ENCODE measurements around the gene NRP1.

NRP1 gene

DNA sequence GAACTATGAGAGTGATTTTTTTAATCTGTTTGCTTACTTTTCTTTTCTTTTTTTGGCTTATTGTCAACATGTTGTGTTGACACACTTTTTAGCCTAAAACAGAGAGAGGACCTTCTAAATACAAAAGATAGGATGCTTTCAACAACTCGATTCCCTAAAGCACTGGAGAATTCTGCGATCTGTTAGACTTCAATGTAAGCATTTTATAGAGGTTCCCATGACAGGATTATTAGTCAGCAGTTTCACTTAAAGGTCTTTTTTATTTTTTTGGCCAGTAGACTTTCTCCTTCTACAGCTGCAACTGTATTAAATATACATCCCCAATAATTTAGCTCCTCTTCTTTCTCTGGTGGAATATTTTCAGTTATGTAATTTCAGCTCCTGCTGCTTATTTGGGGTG, 12.7 kb upstream of the NRP1 start:
- DNase-seq = no peak

DNA sequence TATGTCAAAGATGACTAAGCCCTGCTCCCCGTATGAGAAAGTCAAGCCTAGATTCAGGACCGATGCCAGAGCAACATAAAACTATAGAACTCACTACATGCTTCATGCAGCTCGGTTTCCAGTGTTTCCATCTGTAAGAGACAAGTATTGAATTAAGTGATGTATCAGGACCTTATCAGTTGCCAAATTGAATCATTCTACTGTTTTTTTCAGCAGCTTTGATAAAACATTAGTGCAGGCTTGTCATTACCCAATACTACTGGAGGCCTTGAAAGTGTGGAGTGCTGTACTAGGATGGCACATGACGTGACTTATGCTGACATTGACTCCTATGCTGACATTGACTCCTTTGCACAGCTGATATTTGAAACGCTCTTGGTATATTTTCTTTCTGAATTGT, 10.8 kb upstream of the NRP1 start:
- no peak for DNase-seq

DNA sequence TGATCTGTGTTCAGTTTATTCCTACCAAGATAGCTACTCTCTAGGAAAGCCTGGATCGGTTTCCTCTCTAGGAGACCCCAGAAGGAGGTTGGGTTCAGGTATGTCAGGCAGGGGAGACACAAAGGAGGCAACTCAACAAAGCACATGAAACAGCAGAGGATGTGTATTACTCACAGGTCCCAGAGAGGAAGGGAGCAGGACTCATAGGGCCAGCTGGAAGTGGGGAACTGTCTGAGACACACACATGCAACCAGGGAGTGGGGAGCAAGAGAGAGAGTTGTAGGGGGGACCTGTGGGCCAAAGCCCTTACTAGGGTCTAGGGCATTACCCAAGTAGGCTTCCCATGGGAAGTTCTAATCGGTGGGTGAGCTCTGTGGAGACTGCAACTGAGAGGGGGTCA, 10.2 kb upstream of the NRP1 start:
- no peak for DNase-seq

DNA sequence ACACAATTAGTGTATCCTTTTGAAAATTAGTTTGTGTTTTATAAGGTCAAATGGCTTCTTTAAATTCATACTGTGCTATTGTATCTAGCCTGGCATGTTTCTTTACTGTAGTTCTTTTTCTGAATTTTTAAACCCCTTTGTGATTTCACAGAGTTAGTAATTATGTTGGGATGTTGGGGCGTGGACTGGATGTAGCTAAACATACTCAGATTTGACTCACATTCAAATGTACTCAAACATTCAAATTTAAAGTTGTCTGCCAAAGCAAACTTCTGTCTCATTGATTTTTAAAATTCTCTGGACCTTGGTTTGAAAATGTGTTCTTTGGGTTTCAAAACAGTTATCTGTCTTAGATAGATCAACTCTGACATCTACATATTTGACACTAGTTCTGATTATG, 7.2 kb upstream of the NRP1 start:
- no peak for DNase-seq

DNA sequence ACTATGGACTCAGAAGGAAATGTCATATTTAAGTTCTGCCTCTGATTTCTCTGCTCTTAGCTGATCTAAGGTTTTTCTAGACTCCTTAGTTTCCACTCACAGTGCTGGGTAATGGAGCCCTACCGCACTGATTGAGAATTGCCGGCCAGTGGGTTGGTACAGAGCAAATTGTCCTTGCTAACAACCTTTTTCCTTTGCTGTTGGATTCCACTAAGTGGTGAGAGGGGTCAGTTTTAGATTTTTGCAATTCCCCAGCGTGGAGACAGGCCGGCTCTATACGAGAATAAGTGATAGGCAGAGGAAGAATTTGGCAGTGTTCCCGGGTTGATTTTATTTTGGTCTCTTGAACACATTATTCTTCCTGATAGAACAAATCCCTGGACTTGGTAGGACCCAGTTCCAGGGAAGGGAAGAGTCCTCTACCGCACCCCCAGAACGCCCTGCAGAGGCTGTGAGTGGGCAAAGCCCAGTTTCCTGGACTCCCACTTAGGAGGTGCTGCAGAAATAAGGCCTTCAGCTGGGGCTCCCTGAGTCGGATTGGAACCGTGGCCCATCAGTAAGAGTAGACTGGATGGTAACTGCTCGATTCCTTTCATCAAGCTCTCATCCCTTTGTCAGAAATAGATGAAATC, 3.0 kb upstream of the NRP1 start:
- no peak for DNase-seq

DNA sequence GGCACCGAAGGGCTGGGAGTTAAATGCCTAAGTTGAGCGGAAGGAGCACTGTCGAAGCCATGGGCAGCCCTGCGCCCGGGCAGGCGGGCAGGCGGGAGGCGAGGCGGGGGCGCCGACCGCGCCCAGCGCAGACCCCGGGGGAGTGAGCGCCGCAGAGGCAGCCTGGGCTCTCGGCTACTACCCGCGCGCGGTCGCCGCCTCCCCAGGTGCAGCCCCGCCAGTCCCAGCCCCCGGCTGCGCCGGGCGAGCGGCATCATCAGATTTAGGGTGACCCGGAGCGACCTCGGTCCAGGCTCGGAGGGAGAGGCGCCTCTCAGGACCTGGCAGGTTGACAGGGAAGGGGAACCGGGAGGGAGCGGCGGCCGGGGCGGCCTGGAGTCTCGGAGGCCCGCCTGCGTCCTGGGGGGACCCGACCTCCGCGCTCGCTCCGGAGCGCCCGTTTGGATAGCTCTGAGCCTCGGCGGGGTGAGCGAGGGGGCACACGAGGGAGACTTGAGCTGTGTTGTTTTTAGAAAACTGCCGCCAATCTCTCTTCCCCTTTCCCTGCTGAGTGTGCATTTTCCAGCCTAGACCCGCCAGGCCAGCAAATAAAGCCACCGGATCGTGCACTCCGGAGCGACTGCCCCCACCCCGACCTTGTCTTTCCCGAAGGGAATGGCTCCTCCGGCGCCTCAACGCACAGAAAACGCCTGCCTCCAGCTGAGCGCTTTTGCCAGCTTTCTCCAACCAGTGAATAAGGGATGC, 2.3 kb upstream of the NRP1 start:
- DNase-seq = peak; percentile 80

DNA sequence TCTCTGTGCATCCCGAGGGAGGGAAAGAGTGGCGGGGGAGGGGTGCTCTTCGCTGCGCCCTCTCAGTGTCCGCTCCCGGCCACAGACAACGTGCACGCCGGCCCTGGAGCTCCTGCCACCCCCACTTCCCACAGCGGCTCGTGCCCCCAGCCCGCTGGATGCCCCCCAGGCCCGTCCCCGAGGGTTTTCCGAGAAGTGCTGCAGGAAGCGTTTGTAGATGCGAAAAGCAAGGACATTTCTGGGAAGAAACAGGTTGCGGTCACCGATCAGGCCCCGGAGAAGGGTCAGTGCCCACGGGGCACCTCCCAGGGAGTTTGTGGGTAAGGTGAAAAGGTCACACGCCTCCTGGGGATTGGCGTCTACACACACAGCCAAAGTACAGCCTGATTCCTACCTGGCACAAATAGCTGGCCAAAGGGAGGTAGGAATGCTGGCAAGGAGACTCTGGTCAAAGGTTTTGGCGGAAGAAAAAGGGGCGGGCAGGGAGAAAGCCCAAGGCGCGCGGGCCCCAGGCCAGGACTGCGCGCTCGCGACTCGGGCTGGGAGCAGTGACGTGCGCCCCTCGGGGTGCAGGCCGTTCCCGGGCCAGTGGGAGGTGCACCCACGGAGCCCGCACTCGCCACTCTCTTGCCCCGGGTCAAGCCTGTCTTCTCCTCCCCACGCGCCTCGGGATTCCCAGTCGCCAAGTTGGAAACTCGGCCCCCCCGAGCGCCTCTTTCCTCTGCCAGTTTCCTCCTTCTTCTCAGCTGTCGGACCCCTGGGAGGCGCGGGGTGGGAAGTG, 1.5 kb upstream of the NRP1 start:
- DNase-seq = peak; percentile 79

DNA sequence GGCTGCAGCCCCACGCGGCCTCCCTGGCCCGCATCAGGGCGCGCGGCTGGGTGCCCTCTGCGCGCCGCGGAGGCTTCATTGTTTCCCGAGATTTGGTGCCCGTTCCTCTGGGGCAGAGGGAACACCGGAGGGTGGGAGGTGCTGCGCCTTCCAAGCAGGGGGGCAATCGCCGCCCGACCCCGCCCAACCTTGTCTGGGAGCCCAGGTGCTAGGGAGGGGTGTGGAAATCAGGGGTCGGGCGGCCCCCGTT, 1.0 kb upstream of the NRP1 start:
- peak; percentile 67 for DNase-seq

DNA sequence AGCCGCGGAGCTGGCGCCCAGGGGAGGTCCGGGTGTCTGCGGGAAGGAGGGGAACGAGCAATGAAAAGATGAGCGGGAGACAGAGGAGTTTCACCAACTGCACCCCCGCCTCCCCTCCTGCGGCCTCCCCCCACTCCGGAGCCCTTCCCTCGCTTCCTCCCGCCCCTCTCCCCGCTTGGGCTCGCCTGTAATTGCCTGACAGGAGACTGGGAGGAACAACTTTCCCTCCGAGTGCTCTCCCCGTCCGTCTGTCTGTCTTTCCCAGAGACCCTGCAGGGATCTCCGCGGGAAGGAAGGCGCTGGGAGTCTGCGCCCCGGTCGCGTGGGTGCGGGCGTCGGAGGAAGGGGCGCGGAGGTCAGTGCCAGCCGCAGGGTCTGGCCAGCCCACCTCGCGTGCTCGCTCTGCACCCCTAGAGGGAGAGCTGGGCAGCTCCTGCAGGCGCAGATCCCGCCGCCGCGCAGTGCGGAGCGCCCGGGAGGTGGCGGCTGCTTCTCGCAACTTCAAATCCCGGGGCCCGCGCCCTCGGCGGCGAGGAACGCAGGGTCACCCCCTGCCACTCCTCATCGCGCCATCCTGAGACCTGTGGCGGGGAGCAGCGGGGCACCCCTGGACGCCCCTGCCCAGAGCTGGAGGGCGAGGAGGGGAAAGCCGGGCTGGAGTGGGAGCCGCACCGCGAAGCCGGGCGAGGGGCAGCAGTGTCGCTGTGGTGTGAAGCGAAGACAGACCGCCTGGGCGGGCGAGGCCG, 511 bp upstream of the NRP1 start:
- DNase-seq = peak; percentile 96

DNA sequence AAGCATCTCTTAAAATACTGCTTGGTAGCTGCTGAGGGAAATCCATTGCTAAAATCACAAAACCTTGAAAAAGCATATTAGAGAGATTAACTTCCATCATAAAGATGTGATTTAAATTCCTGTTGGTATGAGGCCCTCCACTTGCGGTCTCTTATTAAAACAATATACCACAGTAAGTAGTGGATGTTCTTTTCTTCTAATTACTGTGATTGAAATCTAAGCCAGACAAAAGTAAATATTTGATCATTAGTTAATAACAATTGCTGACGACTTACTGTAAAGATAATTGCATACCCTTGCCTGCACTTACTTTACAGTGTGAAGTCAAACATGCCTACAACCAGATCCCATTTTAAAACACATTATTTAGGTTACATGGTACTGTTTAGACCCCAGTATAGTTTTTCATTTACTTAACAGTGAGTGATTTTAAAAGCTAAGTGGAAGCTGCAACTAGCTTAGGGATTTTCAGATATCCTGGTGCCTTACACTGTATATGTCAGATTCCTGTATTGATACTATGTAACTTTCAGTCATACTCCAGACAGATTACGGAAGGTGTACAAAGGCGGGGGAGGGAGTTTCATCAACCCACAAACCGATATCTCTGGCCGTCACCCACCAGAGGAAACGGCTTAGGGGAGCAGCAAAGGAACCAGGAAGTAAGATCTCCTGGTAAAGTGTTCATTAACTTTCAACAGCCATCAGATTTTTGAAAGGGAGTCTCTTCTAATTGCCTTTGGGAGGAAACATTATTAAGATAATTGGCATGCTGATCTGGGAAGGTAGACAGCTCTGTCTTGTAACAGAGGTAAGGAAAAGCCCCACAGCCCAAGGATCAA, 986 bp downstream of the NRP1 start:
- DNase-seq = no peak

DNA sequence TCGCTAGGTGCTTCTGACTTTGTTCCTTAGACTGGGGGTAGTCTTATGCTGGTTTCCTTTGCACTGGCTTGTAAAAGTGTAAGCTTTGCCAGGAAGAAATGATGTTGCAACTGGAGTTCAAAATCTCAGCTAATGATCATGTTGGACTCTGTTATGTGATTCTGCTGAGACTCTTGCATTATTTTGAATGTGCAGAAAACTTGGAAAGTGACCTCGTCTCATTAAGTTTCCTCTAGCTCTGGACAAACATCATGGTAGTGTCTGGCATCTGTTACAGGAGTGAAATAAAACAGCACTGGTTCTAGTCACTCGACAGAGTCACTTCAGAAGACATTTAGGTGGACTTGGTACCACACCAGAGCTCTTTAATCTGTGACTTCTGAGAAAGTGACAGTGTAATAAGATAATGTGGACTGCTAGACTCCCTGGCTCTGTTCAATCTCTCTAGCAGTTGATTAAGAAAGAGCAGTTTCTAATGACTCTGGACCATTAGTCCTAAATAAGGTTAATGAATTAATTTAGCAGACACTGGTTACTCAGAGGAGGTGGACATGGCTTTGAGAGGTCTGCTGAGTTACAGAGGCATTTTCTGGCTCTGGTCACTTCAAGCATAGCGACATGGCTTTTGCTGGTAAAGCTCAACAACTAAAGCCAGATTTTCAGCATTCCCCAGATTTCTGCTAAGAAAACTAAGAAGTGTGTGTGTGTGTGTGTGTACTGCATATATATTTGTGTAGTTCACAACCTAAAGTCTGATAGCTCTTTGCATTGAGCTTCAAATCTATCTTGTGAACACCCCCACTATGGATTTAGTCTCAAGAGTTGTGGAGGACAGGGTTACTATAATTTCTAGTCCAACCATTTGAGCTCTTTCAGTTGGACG, 2.0 kb downstream of the NRP1 start:
- DNase-seq = no peak

DNA sequence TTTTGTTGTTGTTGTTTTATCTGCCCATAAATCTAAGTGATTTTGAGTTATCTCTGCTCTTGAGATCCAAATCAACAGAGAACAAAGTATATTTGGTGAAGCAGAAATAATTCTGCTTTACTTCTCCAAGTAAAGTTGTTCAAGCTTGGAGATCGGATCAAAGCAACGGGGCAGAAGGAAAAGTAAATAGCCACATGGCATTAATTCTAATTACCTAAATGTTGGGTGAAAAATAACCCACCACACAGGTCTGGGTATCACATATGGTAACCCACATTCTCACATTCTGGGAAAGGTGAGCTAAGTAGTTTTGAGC, 3.1 kb downstream of the NRP1 start:
- no peak for DNase-seq

DNA sequence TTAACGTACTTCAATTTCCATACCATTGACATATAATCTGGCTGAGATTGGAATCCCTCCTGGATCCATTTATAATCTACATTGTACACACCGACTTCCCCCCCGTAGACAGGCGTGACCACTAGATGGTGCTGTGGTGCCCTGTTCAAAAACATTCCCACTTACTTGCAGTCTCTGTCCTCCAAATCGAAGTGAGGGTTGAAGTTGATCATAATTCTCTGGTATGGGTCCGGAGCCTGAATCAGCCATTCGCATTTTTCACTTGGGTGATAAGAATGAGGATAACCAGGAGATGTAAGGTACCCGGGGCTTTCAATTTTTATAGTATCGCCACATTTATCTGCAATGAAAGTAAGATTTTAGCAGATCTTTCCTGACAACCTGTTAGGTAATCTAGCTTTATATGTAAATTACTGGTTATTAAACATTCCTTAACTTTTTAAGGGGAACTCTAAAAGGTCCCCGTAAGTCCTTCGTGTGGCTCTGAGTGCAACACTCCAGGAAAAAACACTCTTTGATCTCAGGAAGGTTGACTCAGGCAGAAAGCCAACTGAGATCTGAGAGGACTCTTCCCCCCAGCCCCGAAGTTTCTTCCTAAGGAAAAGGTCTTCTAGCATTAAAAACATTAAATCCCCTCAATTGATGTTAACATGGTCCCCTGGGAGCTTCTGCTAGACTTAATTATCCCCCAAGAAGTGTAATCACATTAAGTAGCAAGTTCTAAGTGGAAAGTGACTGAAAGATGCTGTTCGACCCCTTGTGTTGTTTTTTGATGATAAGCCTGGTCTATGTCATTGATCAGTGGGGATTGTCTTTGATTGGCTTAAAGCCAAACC, 3.7 kb downstream of the NRP1 start:
- DNase-seq = peak; percentile 91

DNA sequence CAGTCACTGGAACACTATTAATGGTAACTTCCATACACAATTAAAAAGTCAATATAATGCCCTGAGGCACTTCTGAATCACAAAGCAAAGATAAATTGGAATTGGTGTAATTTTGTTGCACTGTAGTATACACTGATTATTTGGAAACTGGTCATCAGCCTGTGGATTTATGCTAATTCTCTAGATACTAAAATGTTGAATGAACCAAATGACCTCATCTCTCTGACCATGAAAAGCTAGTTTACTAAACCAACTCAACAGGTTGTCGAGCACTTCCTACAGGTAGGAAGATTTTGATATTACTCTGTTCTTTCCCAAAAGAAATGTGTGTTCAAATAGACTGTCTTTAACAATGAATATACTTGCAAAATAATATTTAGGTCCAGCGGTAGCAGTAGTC, 5.3 kb downstream of the NRP1 start:
- no peak for DNase-seq

DNA sequence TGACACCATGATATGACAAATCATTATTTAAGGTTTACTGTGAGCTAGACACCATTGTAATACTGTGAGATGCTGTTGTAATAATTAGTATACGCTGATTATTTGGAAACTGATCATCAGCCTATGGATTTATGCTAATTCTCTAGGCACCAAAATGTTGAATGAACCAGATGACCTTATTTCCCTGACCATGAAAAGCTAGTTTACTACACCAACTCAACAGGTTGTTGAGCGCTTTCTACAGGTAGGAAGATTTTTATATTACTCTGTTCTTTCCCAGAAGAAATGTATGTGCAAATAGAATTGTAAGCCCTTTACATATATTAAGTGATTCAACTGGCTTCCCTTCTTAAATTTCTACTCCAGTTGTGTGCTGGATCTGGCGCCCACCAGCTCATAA, 6.2 kb downstream of the NRP1 start:
- DNase-seq = no peak

DNA sequence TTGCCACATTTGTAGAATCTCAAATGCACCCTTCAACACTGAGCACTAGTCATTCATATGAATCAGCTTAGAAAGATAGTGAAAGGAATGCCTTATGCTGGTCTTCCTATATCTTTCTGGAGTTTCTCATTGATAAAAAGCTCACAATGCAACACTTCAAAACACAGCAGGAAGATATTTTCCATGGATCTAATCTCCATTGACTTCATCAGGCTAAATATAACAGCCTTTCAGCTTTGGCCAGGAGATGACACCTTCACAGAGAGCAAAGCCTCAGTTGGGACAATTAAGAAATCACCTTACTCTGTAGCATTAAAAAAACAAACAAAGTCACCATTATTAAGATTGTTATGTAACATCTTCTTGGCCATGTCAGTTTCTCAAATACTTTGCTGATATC, 6.7 kb downstream of the NRP1 start:
- no peak for DNase-seq

DNA sequence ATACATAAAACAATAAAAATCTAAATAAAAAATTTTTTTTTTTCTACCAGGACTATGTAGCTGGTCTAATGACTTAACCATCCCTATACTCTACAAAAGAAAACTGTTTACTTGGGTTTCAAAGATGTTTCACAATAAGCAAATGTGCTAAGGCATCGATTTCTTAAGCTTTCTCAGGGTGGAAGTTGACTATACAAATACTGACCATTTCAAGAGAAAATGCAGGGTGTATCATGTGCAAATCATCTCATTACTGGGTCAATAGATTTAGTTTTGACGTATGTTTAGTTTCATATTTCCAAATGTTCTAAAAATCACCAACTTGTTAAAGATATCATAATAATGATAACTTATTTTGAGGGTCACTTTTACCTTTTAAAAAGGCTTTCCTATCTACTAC, 7.5 kb downstream of the NRP1 start:
- DNase-seq = no peak

DNA sequence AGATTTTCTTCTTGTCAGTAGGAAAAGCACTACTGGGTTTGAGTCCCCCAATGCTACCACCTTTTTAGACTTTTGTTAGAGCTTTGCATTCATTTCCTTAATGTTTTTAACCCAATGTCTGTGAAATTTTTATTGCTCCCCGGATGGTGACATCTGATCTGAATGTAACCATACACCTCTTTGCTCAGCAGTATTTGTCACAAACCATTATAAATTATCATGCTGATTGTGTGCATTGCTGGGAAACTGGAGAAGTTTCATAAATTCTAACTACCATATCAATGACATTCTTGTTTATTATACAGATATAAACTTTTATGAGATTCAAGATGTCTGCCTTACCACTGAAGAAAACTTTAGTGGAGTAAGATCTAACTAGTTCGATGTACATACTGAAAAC, 8.5 kb downstream of the NRP1 start:
- no peak for DNase-seq

DNA sequence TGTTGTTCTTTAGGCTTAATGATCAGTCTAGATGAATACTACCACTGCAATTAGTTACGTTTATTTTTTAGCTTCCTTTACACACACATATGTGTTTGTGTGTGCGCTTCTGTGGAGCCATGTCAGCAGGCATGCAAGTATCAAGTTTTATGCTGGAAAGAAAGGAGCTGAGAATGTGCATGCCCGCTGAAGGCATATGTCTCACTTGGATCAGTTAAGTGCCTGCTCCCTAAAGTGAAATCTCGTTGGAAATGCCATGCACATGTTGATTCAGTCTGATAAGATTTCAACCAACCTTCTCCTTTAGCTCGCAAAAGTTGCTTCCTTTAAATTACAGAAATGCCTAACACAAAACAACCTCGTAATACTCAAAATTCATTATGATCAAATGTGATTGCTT, 10.7 kb downstream of the NRP1 start:
- DNase-seq = no peak

DNA sequence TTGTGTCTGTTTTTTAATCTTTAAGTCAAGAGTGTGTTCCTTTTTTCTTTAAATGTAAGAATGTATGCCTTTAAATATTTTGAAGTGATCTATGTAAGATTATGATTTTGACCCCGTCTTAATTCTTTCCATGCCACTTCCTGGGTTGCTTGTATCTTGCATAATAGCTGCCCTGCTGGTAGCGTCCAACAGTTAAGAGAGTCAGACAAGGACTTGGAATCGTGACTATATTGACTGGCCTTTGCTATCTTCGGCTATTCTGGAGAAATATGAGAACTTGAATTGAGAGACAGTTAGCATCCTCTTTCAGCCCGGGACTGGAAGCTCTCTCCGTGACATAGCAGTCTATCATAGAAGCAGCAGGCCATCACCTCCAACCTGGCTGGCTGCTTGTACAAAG, 13.0 kb downstream of the NRP1 start:
- DNase-seq = no peak

DNA sequence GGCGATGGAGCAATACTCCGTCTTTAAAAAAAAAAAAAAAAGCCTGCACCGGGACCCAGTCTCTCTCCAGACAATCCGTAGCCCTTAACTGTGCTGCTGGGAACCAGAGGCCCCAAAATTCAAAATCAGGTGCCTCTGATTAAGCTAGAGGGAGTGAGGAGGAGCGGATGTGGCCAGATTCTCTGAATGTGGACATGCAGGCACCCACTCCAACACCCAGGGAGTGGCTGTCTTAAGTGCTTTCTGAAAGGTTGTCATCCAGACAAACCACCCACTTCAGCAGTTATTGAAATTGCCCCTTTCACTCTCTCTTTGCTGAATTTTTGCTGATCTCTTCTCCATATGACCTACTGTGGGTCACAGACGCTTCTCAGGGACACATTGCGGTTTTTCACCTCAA, 14.2 kb downstream of the NRP1 start:
- no peak for DNase-seq

Measured in right hindlimb (tissue), 1 donor.